Thymus (tissue), 11 donors: ENCODE results near the gene BSN. TPM values are rescaled to one million over a fixed set of nuclear protein-coding genes. Genes with fewer than 3 reads are reported as not detected.
A peak's percentile ranks its signal among the peaks of the same experiment; 100 is the strongest.

Experiments used
- DNase-seq, 9 donors: peaks; one replicate each; pipeline ENCODE4 v3.0.0-alpha.2; 2013; ENCODE audit warnings: low spot score in 9 of 9, low read depth in 6 of 9, missing footprints in 1 of 9
- H3K27ac ChIP-seq, 2 donors: one replicate each; pipeline ENCODE4 v1.5.1; 2013; ENCODE audit warnings: control low read depth in 1 of 2, low read depth in 1 of 2, low read length in 1 of 2, mild to moderate bottlenecking in 1 of 2, moderate library complexity in 1 of 2
- H3K27me3 ChIP-seq, 2 donors: one replicate each; pipeline ENCODE4 v1.5.1; 2013; ENCODE audit warnings: low read length in 1 of 2; ENCODE audit not compliant: control insufficient read depth in 2 of 2, insufficient read depth in 1 of 2
- H3K36me3 ChIP-seq, 2 donors: one replicate each; pipeline ENCODE4 v1.5.1; 2013; ENCODE audit warnings: low read length in 1 of 2, mild to moderate bottlenecking in 1 of 2, moderate library complexity in 1 of 2; ENCODE audit not compliant: control insufficient read depth in 2 of 2, insufficient read depth in 2 of 2
- H3K4me1 ChIP-seq, 2 donors: one replicate each; pipeline ENCODE4 v1.5.1; 2013; ENCODE audit warnings: low read length in 2 of 2; ENCODE audit not compliant: control insufficient read depth in 2 of 2, insufficient read depth in 2 of 2
- H3K4me3 ChIP-seq, 2 donors: one replicate each; pipeline ENCODE4 v1.5.1; 2013; ENCODE audit warnings: low read length in 2 of 2, control low read depth in 1 of 2, mild to moderate bottlenecking in 1 of 2
- H3K9me3 ChIP-seq, 2 donors: one replicate each; pipeline ENCODE4 v1.5.1; 2013; ENCODE audit warnings: low read length in 1 of 2, mild to moderate bottlenecking in 1 of 2; ENCODE audit not compliant: control insufficient read depth in 2 of 2, insufficient read depth in 1 of 2
- WGBS: extraction: QIAGEN DNeasy Blood & Tissue Kit; methylation state at CpG from one replicate; pipeline ENCODE4 v1.1.7; 2013; 5-methylcytosine and 5-hydroxymethylcytosine counted together
- polyA plus RNA-seq: library from polyadenylated mRNA; stranded (reverse); fragments of 200-250 nt; gene quantifications from one replicate; pipeline ENCODE4 v1.2.3, GENCODE V29; 2013
- total RNA-seq: library from RNA; stranded (reverse); fragments of 120-200 nt; gene quantifications from one replicate; pipeline ENCODE4 v1.2.4, GENCODE V29; 2013
- donor health status: healthy.

The BSN gene
- total and polyA plus RNA-seq, 2 donors: 0.09 TPM

GRCh38 chr3:49666592-49666991, 112.3 kb downstream of the BSN start:
- Histone ChIP-seq H3K9me3 (no peaks in the 10 kb centered on the region), H3K27ac (no peak overlapping the region)

GRCh38 chr3:49667701-49668413, 113.6 kb downstream of the BSN start:
- WGBS: 91% methylated on average over 25 of the region's 25 CpGs
- Histone ChIP-seq H3K9me3 (no peaks in the 10 kb centered on the region), H3K27ac (no peak overlapping the region), H3K36me3 (no peaks in the 10 kb centered on the region), H3K4me1 (no peaks in the 10 kb centered on the region), H3K27me3 (peaks cover 0 to 2% of the 10 kb centered on the region in 2 donors), H3K4me3 (no peak overlapping the region)
- DNase-seq: no peak

More at GRCh38 chr3:49666592-49666991, 112.3 kb downstream of the BSN start:
- Histone ChIP-seq H3K36me3 (no peaks in the 10 kb centered on the region), H3K4me3 (no peak overlapping the region), H3K4me1 (no peaks in the 10 kb centered on the region), H3K27me3 (peaks cover 0 to 2% of the 10 kb centered on the region in 2 donors)
- DNase-seq: no peak
- 89% methylated on average over 8 of the region's 8 CpGs for WGBS

GRCh38 chr3:49668414-49668797, 114.1 kb downstream of the BSN start:
- no peak for DNase-seq

GRCh38 chr3:49668861-49669260, 114.6 kb downstream of the BSN start:
- H3K4me1 ChIP-seq: peaks cover 0 to 6% of the 10 kb centered on the region in 2 donors
- H3K36me3 ChIP-seq: no peaks in the 10 kb centered on the region
- no peak for DNase-seq
- H3K9me3 ChIP-seq: peaks cover 0 to 4% of the 10 kb centered on the region in 2 donors
- H3K27me3 ChIP-seq: peaks cover 0 to 2% of the 10 kb centered on the region in 2 donors
- WGBS: 92% methylated on average over 5 of the region's 5 CpGs
- H3K27ac ChIP-seq: no peak overlapping the region
- H3K4me3 ChIP-seq: no peak overlapping the region

More at GRCh38 chr3:49668414-49668797, 114.1 kb downstream of the BSN start:
- Histone ChIP-seq H3K4me1 (peaks cover 0 to 5% of the 10 kb centered on the region in 2 donors), H3K36me3 (no peaks in the 10 kb centered on the region), H3K27me3 (peaks cover 0 to 2% of the 10 kb centered on the region in 2 donors), H3K9me3 (peaks cover 0 to 4% of the 10 kb centered on the region in 2 donors), H3K27ac (no peak overlapping the region), H3K4me3 (no peak overlapping the region)
- WGBS: 60% methylated on average over 5 of the region's 5 CpGs

- WGBS: 90% methylated on average over 3 of the region's 3 CpGs
- Histone ChIP-seq H3K4me3 (no peak overlapping the region), H3K36me3 (no peaks in the 10 kb centered on the region), H3K9me3 (peaks cover 0 to 4% of the 10 kb centered on the region in 2 donors), H3K27ac (no peak overlapping the region), H3K4me1 (peaks cover 0 to 6% of the 10 kb centered on the region in 2 donors), H3K27me3 (peaks cover 0 to 2% of the 10 kb centered on the region in 2 donors)
- DNase-seq: no peak
Observed at GRCh38 chr3:49669352-49669751, 115.1 kb downstream of the BSN start.

- Histone ChIP-seq H3K4me3 (no peak overlapping the region), H3K27me3 (peaks cover 0 to 2% of the 10 kb centered on the region in 2 donors), H3K27ac (no peak overlapping the region), H3K4me1 (peaks cover 6 to 14% of the 10 kb centered on the region in 2 donors), H3K36me3 (peaks cover 2 to 3% of the 10 kb centered on the region in 2 donors), H3K9me3 (peaks cover 0 to 4% of the 10 kb centered on the region in 2 donors)
- DNase-seq: no peak
- 75% methylated on average over 6 of the region's 6 CpGs for WGBS
Observed at GRCh38 chr3:49670940-49671290, 116.6 kb downstream of the BSN start.

GRCh38 chr3:49671291-49672288, 117.3 kb downstream of the BSN start:
- 57% methylated on average over 11 of the region's 11 CpGs for whole genome bisulfite sequencing
- peaks cover 6 to 14% of the 10 kb centered on the region in 2 donors for H3K4me1 ChIP-seq
- H3K4me3 ChIP-seq: no peak overlapping the region
- peaks cover 8 to 10% of the 10 kb centered on the region in 2 donors for H3K36me3 ChIP-seq
- DNase-seq: peak; percentile 34 to 78 (median 57)
- H3K9me3 ChIP-seq: peaks cover 0 to 4% of the 10 kb centered on the region in 2 donors
- H3K27ac ChIP-seq: no peak overlapping the region
- no peaks in the 10 kb centered on the region for H3K27me3 ChIP-seq

- peak overlapping the region; percentile 92 to 93 for H3K27ac ChIP-seq
- H3K9me3 ChIP-seq: peaks cover 0 to 4% of the 10 kb centered on the region in 2 donors
- peaks cover 23 to 24% of the 10 kb centered on the region in 2 donors for H3K36me3 ChIP-seq
- peaks cover 6 to 14% of the 10 kb centered on the region in 2 donors for H3K4me1 ChIP-seq
- H3K27me3 ChIP-seq: no peaks in the 10 kb centered on the region
- H3K4me3 ChIP-seq: peak overlapping the region; percentile 66 to 69
- 29% methylated on average over 17 of the region's 17 CpGs for WGBS
- peak in 2 of 9 donors; percentile 22 to 23 for DNase-seq
Observed at GRCh38 chr3:49673121-49673714, 118.9 kb downstream of the BSN start.
